Adrenal gland (tissue), 12 donors: ENCODE data around the gene FMNL2. TPM values are rescaled to one million over a fixed set of nuclear protein-coding genes. Genes with fewer than 3 reads are reported as not detected.

Experiments used
- DNase-seq, 7 donors: peaks; one replicate each; pipeline ENCODE4 v3.0.0-alpha.2; 2019 to 2020
- H3K27ac ChIP-seq, 5 donors: fragments of 200-600 bp; sonication (generic) in 4 of 5; 1 replicate in 3 of 5; 2 replicates in 2 of 5; pipeline versions ENCODE4 v1.5.1 to v1.8.0; 2016 to 2020; ENCODE audit warnings: mild to moderate bottlenecking in 1 of 5
- H3K27me3 ChIP-seq: fragments of 200-600 bp; 2 replicates; pipeline ENCODE4 v1.8.0; 2021
- H3K36me3 ChIP-seq, 2 donors: fragments of 200-600 bp; replicated peaks in 1 of 2; 1 replicate in 1 of 2; 2 replicates in 1 of 2; pipeline versions ENCODE4 v1.5.1 to v1.8.0; 2018 to 2022
- H3K4me1 ChIP-seq, 2 donors: fragments of 200-600 bp; replicated peaks in 1 of 2; 1 replicate in 1 of 2; 2 replicates in 1 of 2; pipeline versions ENCODE4 v1.5.1 to v1.8.0; 2018 to 2021
- H3K4me3 ChIP-seq, 4 donors: fragments of 200-600 bp; sonication (generic) in 3 of 4; one replicate each; pipeline ENCODE4 v1.5.1; 2016 to 2018
- H3K9me3 ChIP-seq, 3 donors: fragments of 200-600 bp; sonication (generic) in 1 of 3; replicated peaks in 1 of 3; 1 replicate in 2 of 3; 2 replicates in 1 of 3; pipeline versions ENCODE4 v1.5.1 to v1.8.0; 2016 to 2021
- POLR2A ChIP-seq, 2 donors: fragments of 450-650 bp; IDR thresholded peaks; one replicate each; pipeline ENCODE4 v1.6.1; 2017; ENCODE audit warnings: antibody characterized with exemption in 2 of 2, mild to moderate bottlenecking in 2 of 2, moderate library complexity in 1 of 2
- WGBS, 4 donors: extraction: QIAGEN DNeasy Blood & Tissue Kit in 2 of 4; methylation state at CpG; one replicate each; pipeline versions ENCODE4 v1.1.5 to v1.1.7; 2013 to 2017; 5-methylcytosine and 5-hydroxymethylcytosine counted together
- intact Hi-C, 2 donors: fragments of 100-400 bp; cut with DNase I; formaldehyde crosslinking; loops; one replicate each; pipeline versions ENCODE4 v1.14.1 to v1.15.0; 2022 to 2023
- polyA plus RNA-seq, 3 donors: library from polyadenylated mRNA; stranded (reverse); fragments of 200-250 nt in 2 of 3; fragments of 350-450 nt in 1 of 3; fragmentation: Illumina TruSeq in 1 of 3; extraction: RNeasy Lipid Tissue Mini Kit (QIAGEN cat#74804) in 1 of 3; gene quantifications; one replicate each; pipeline ENCODE4 v1.2.3, GENCODE V29; 2013 to 2014
- total RNA-seq, 9 donors: library from RNA; depleted of rRNA in 4 of 9; stranded (reverse); fragments of >200 nt in 4 of 9; fragments of 120-200 nt in 1 of 9; fragmentation: NEBNext Ultra II Directional in 1 of 9; extraction: Animal tissue kit (Norgen Biotek cat#: 25700) in 1 of 9; gene quantifications; one replicate each; pipeline versions ENCODE4 v1.1.0 to v1.2.4, GENCODE V29; 2013 to 2023
- TF ChIP-seq, protein P1 (sequence below), 6 experiments: fragments of 450-650 bp in 4 of 6; fragments of 200-600 bp in 2 of 6; sonication (generic) in 1 of 6; IDR thresholded peaks; 1 replicate in 5 of 6; 2 replicates in 1 of 6; pipeline versions ENCODE4 v1.5.1 to v1.8.0; 2016 to 2021; ENCODE audit warnings: antibody characterized with exemption in 6 of 6, mild to moderate bottlenecking in 2 of 6, moderate library complexity in 1 of 6
- donor health status: healthy with polysubstance abuse.
- donor health status: Bipolar disorder and iron deficiency.
- donor health status: DM: yes; HTN: yes; CAD: no.
- donor health status: DM: no; HTN: no; CAD: no.
- donor health status: DM: no; HTN: no; CAD: no.
- donor health status: DM: yes; HTN: yes; CAD: no.

The FMNL2 gene
- total and polyA plus RNA-seq, 12 donors, result 23.5 to 54.2 (median 36.7) TPM

DNA sequence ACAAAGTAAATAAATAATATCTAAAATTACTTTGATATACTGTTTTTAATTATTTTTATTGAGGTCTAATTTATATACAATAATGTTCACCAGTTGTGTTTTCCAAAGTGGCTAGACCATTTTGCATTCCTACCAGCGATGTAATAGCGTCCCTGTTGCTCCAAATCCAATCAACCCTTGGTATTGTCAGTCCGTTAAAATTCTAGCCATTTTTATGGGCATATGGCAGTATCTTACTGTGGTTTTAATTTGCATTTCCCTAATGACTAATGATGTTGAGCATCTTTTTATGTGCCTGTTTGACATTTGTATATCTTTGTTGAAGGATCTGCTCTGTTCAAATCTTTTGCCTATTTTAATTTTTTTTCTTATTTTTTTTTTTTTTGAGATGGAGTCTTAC, 197.3 kb downstream of the FMNL2 start:
- Histone ChIP-seq H3K4me1 (peaks cover 0 to 6% of the 10 kb centered on the region in 2 donors), H3K27me3 (no peaks in the 10 kb centered on the region), H3K4me3 (no peak overlapping the region), H3K36me3 (no peaks in the 10 kb centered on the region), H3K9me3 (no peaks in the 10 kb centered on the region), H3K27ac (no peak overlapping the region)
- DNase-seq, result no peak
- WGBS, 4 donors, result 65 to 95% (median 78%) methylated on average over 3 of the region's 3 CpGs
- TF ChIP-seq, protein P1, sequence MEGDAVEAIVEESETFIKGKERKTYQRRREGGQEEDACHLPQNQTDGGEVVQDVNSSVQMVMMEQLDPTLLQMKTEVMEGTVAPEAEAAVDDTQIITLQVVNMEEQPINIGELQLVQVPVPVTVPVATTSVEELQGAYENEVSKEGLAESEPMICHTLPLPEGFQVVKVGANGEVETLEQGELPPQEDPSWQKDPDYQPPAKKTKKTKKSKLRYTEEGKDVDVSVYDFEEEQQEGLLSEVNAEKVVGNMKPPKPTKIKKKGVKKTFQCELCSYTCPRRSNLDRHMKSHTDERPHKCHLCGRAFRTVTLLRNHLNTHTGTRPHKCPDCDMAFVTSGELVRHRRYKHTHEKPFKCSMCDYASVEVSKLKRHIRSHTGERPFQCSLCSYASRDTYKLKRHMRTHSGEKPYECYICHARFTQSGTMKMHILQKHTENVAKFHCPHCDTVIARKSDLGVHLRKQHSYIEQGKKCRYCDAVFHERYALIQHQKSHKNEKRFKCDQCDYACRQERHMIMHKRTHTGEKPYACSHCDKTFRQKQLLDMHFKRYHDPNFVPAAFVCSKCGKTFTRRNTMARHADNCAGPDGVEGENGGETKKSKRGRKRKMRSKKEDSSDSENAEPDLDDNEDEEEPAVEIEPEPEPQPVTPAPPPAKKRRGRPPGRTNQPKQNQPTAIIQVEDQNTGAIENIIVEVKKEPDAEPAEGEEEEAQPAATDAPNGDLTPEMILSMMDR (IDR thresholded peaks at IDR 0.05), result no peak
- TF ChIP-seq POLR2A (IDR thresholded peaks at IDR 0.05), result no peak
- intact Hi-C loops, result no loop called here

DNA sequence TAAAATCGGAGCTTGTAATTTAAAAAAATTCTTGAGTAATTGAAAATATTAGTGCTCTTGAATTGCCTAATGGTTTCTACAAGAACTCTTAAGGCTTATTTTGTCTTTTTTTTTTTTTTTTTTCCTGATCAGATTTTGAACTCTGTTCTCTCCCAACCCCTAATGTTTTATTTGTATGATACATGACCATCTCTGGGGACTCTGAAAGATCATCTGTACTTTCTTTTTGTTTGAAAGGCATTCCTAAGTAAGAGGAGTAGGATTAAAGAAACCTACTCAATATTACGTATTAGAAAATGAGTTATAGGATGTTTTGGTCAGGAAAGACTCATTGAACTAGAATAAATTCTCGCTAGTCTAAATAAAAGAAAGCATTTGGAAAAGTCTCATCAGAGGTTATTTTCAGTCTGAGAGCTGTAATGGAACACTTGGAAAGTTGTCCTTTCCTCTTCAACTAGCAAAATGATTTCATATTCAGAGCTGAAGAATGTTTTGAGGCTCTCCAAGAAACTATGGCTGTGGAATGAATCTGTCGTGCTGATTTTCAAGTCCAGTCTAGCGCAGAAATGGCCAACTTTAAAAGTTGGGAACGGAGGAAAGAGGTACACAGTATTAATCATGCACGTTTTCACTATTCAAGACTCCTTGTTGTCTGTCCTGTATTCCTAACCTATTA, 199.6 kb downstream of the FMNL2 start:
- Histone ChIP-seq H3K9me3 (no peaks in the 10 kb centered on the region), H3K27ac (no peak overlapping the region), H3K4me1 (peaks cover 0 to 6% of the 10 kb centered on the region in 2 donors), H3K36me3 (no peaks in the 10 kb centered on the region), H3K4me3 (no peak overlapping the region), H3K27me3 (no peaks in the 10 kb centered on the region)
- no peak for DNase-seq
- WGBS, 4 donors, result 67 to 73% (median 68%) methylated on average over 7 of the region's 7 CpGs
- intact Hi-C loops, result no loop called here
- TF ChIP-seq, protein P1 (IDR thresholded peaks at IDR 0.05), result no peak
- no peak for TF ChIP-seq POLR2A (IDR thresholded peaks at IDR 0.05)

DNA sequence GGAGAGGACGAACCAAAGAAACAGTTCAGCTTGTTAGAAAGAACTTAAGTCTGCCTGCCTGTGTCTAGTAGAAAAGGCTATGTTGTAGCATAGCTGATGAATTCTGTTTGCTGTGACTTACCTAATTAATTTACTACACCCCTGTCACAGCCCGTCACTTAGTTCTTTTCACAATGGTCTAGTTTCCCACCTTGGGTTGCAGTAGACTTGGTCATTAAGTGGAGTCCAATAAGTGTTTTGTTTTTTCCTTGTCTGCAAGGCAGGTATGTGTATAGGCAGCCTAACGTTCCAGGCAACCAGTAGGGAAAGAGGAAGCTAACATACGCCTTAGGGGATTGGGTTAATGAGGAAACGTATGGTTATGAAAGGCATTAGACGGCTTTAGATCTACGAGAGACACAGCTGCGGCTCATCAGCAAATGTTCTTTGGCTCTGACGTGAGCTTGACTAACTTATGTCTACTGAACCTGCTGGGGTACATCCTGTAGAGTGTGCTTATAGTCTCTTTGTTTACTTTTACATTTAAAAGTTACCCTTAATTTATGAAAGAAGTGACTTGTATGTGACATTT, 202.2 kb downstream of the FMNL2 start:
- intact Hi-C loops, result no loop called here
- TF ChIP-seq, protein P1 (IDR thresholded peaks at IDR 0.05), result no peak
- no peak for TF ChIP-seq POLR2A (IDR thresholded peaks at IDR 0.05)
- H3K9me3 ChIP-seq, result no peaks in the 10 kb centered on the region
- peak in 1 of 7 donors; percentile 24 for DNase-seq
- H3K4me3 ChIP-seq, result no peak overlapping the region
- WGBS, 4 donors, result 67 to 87% (median 73%) methylated on average over 9 of the region's 9 CpGs
- H3K36me3 ChIP-seq, result no peaks in the 10 kb centered on the region
- peak overlapping the region in 1 of 5 donors; percentile 35 for H3K27ac ChIP-seq
- H3K27me3 ChIP-seq, result no peaks in the 10 kb centered on the region
- H3K4me1 ChIP-seq, result peaks cover 0 to 6% of the 10 kb centered on the region in 2 donors

DNA sequence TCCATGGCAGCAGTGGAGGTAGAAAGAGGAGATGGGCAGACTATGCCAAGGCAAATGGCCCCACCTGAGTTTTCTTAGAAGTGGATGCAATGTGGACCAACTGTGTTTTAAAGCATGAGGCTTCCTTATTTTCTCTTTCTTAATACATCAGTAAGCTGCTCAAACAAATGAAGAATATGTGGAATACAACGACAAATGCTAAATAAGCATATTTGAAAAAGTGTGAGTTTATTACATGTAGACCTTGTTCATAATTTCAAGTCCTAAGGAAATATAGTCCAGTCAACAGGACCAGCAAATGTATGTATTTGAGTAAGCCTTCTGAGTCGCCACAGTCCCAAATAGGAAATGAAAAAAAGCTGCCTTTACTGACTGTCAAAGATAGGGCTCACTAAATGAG, 204.4 kb downstream of the FMNL2 start:
- no peak for DNase-seq
- Histone ChIP-seq H3K27me3 (no peaks in the 10 kb centered on the region), H3K4me1 (peaks cover 12 to 21% of the 10 kb centered on the region in 2 donors), H3K4me3 (no peak overlapping the region), H3K36me3 (no peaks in the 10 kb centered on the region), H3K9me3 (no peaks in the 10 kb centered on the region), H3K27ac (no peak overlapping the region)
- intact Hi-C loops, result no loop called here
- 91 to 98% (median 97%) methylated on average over 2 of the region's 2 CpGs for WGBS, 4 donors
- no peak for TF ChIP-seq POLR2A (IDR thresholded peaks at IDR 0.05)
- TF ChIP-seq, protein P1 (IDR thresholded peaks at IDR 0.05), result no peak
